Medulla oblongata (tissue), 1 donor: ENCODE results near the gene CCDC78.

Experiments used
- DNase-seq: peaks from one replicate; pipeline ENCODE4 v3.0.0-alpha.2; 2015; ENCODE audit errors: extremely low spot score

CCDC78 gene

GRCh38 chr16:739560-740458 lies 13.6 kb upstream of the CCDC78 start:
- DNase-seq = no peak

GRCh38 chr16:736936-737481 lies 10.8 kb upstream of the CCDC78 start:
- DNase-seq = no peak

- no peak for DNase-seq
Observed at GRCh38 chr16:735982-736453, 9.8 kb upstream of the CCDC78 start.

GRCh38 chr16:734981-735881 lies 9.0 kb upstream of the CCDC78 start:
- no peak for DNase-seq

- DNase-seq = no peak
Observed at GRCh38 chr16:734208-734980, 8.2 kb upstream of the CCDC78 start.

GRCh38 chr16:733382-734207 lies 7.4 kb upstream of the CCDC78 start:
- DNase-seq = no peak

GRCh38 chr16:732936-733335 lies 6.7 kb upstream of the CCDC78 start:
- DNase-seq = no peak

GRCh38 chr16:732332-732731 lies 6.1 kb upstream of the CCDC78 start:
- DNase-seq = no peak

- DNase-seq = no peak
Observed at GRCh38 chr16:730666-731509, 4.6 kb upstream of the CCDC78 start.

GRCh38 chr16:729768-730665 lies 3.8 kb upstream of the CCDC78 start:
- DNase-seq = no peak

GRCh38 chr16:728890-729744 lies 2.9 kb upstream of the CCDC78 start:
- no peak for DNase-seq

- DNase-seq = peak; percentile 78
Observed at GRCh38 chr16:728131-728889, 2.1 kb upstream of the CCDC78 start.

GRCh38 chr16:727291-727977 lies 1.2 kb upstream of the CCDC78 start:
- DNase-seq = no peak

- DNase-seq = no peak
Observed at GRCh38 chr16:726188-726437, 130 bp downstream of the CCDC78 start.

GRCh38 chr16:725463-726187 lies 618 bp downstream of the CCDC78 start:
- no peak for DNase-seq

- DNase-seq = no peak
Observed at GRCh38 chr16:725041-725376, 1.2 kb downstream of the CCDC78 start.
